ENCODE data around the gene ABCC3. TPM values are rescaled to one million over a fixed set of nuclear protein-coding genes. Genes with fewer than 3 reads are reported as not detected.

The ABCC3 gene
- total and polyA plus RNA-seq, 4 donors, result 10.3 to 46.4 (median 32.0) TPM

DNA sequence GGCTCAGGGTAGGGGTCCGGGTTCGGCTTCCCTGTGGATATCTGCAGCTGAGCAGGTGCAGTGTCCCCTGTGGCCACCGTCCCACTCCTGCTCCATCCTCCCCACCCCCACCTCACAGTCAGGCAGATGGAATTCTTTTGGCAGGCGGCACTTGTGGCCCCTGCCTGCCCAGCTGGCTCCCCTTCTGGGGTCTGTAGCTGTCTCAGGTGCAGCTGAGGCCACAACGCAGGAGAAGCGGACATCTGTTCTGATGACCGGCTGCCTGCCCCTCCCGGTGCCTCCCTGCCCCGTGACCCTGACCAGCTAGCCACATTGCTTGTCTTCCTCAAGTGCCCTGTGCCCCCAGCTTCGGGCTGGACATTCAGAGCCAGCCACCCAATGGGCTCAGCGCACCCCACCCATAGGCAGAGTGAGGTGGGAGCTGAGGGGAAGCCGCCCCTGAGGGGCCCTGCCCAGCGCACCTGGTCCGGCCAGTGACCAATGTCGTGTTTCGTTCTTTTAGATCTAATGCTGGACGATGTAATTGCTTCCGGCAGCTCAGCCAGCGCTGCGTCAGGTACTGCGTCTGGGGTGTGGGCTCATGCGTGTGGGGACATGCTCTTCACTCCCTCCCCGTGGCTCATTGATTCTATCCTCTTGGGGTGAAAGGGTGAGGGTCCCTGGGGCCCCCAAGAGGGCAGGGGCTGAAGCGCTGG, 25.2 kb upstream of the ABCC3 start:
- Histone ChIP-seq H3K27ac (ENCODE audit: low read depth in 1 of 2, low read length in 1 of 2) (no peak overlapping the region), H3K9me3 (ENCODE audit: control insufficient read depth in 4 of 4, insufficient read depth in 3 of 4, low read length in 3 of 4) (no peaks in the 10 kb centered on the region), H3K9ac (ENCODE audit: insufficient read depth in 1 of 2, low read length in 2 of 2) (no peak overlapping the region), H3K4me3 (no peak overlapping the region), H3K4me1 (ENCODE audit: control insufficient read depth in 5 of 5, insufficient read depth in 5 of 5, low read length in 5 of 5) (peaks cover 0 to 31% (median 15%) of the 10 kb centered on the region in 5 donors), H3K36me3 (ENCODE audit: control insufficient read depth in 4 of 4, insufficient read depth in 4 of 4, low read length in 4 of 4) (peaks cover 0 to 15% (median 7%) of the 10 kb centered on the region in 4 donors), H3K27me3 (ENCODE audit: control insufficient read depth in 3 of 3, insufficient read depth in 3 of 3, low read length in 2 of 3) (no peaks in the 10 kb centered on the region)
- ATAC-seq (ENCODE audit: insufficient read depth, low FRiP score), result no peak
- 87 to 90% methylated on average over 24 of the region's 24 CpGs for WGBS, 2 donors
- TF ChIP-seq, protein P1, sequence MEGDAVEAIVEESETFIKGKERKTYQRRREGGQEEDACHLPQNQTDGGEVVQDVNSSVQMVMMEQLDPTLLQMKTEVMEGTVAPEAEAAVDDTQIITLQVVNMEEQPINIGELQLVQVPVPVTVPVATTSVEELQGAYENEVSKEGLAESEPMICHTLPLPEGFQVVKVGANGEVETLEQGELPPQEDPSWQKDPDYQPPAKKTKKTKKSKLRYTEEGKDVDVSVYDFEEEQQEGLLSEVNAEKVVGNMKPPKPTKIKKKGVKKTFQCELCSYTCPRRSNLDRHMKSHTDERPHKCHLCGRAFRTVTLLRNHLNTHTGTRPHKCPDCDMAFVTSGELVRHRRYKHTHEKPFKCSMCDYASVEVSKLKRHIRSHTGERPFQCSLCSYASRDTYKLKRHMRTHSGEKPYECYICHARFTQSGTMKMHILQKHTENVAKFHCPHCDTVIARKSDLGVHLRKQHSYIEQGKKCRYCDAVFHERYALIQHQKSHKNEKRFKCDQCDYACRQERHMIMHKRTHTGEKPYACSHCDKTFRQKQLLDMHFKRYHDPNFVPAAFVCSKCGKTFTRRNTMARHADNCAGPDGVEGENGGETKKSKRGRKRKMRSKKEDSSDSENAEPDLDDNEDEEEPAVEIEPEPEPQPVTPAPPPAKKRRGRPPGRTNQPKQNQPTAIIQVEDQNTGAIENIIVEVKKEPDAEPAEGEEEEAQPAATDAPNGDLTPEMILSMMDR (IDR thresholded peaks at IDR 0.05; ENCODE audit: control extremely low read depth, extremely low read depth), result no peak
- no peak for DNase-seq

DNA sequence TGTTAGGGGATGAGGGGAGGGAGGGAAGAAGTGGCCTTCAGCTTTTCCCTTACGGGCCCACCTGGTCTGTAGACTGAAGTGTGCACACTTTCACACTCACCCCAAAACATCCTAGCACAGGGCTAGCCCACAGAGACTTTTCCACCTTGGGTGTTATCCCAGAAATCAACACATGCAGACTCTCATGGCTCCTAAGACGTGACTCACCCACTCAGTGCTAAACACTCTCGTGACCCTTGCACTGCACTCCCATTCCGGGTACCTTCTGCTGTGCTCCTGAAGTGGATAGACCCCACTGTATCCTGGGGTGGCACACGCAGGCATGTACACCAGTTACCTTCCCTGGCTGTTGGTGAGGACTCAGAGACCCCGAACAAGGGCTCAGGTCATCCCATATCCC, 23.0 kb upstream of the ABCC3 start:
- Histone ChIP-seq H3K36me3 (ENCODE audit: control insufficient read depth in 4 of 4, insufficient read depth in 4 of 4, low read length in 4 of 4) (peaks cover 0 to 18% (median 6%) of the 10 kb centered on the region in 4 donors), H3K9me3 (ENCODE audit: control insufficient read depth in 4 of 4, insufficient read depth in 3 of 4, low read length in 3 of 4) (no peaks in the 10 kb centered on the region), H3K27me3 (ENCODE audit: control insufficient read depth in 3 of 3, insufficient read depth in 3 of 3, low read length in 2 of 3) (no peaks in the 10 kb centered on the region), H3K27ac (ENCODE audit: low read depth in 1 of 2, low read length in 1 of 2) (no peak overlapping the region), H3K4me1 (ENCODE audit: control insufficient read depth in 5 of 5, insufficient read depth in 5 of 5, low read length in 5 of 5) (peaks cover 0 to 19% (median 5%) of the 10 kb centered on the region in 5 donors), H3K4me3 (no peak overlapping the region), H3K9ac (ENCODE audit: insufficient read depth in 1 of 2, low read length in 2 of 2) (no peak overlapping the region)
- ATAC-seq (ENCODE audit: insufficient read depth, low FRiP score) (no peak), DNase-seq (no peak)
- 82 to 93% methylated on average over 6 of the region's 6 CpGs for WGBS, 2 donors
- TF ChIP-seq, protein P1 (IDR thresholded peaks at IDR 0.05; ENCODE audit: control extremely low read depth, extremely low read depth), result no peak

DNA sequence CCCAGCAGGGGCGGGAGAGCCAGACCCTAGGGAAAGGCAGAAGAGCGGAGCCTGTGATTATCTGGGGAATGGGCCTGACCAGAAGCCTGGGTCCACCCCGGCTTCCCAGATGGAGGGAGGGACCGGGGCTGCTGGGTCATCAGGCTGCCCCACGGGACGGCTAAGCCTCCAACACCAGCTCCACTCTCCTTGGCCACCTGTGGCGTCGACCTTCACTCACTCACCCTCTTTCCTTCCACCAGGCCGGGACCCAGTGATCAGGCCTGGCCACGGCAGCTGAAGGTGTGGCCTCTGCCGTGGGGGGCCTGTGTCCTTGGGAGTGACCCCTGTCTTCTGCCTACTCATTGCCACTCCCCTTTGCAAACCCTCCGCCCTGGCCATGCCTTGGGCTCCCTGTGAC, 22.4 kb upstream of the ABCC3 start:
- no peak overlapping the region for H3K27ac ChIP-seq (ENCODE audit: low read depth in 1 of 2, low read length in 1 of 2)
- no peak for DNase-seq
- no peaks in the 10 kb centered on the region for H3K27me3 ChIP-seq (ENCODE audit: control insufficient read depth in 3 of 3, insufficient read depth in 3 of 3, low read length in 2 of 3)
- no peak for ATAC-seq (ENCODE audit: insufficient read depth, low FRiP score)
- TF ChIP-seq, protein P1 (IDR thresholded peaks at IDR 0.05; ENCODE audit: control extremely low read depth, extremely low read depth), result no peak
- no peaks in the 10 kb centered on the region for H3K9me3 ChIP-seq (ENCODE audit: control insufficient read depth in 4 of 4, insufficient read depth in 3 of 4, low read length in 3 of 4)
- 87 to 90% methylated on average over 12 of the region's 12 CpGs for WGBS, 2 donors
- H3K4me3 ChIP-seq, result no peak overlapping the region
- peaks cover 0 to 14% (median 3%) of the 10 kb centered on the region in 4 donors for H3K36me3 ChIP-seq (ENCODE audit: control insufficient read depth in 4 of 4, insufficient read depth in 4 of 4, low read length in 4 of 4)
- peaks cover 0 to 19% (median 5%) of the 10 kb centered on the region in 5 donors for H3K4me1 ChIP-seq (ENCODE audit: control insufficient read depth in 5 of 5, insufficient read depth in 5 of 5, low read length in 5 of 5)
- no peak overlapping the region for H3K9ac ChIP-seq (ENCODE audit: insufficient read depth in 1 of 2, low read length in 2 of 2)

Data from lung (tissue), 12 donors.